HG03045 (cell line): ENCODE measurements around the gene NMD3.
"Not testable (repeated sequence)": the region's sequence is repeated elsewhere in the genome, so short reads cannot be mapped to it uniquely, and the experiment has no call there.

Source experiments
- ATAC-seq: cut with Tn5 transposase; IDR thresholded peaks from one replicate; pipeline ENCODE4 v1.9.1; 2021; ENCODE audit warnings: mild to moderate bottlenecking, moderate library complexity; ENCODE audit not compliant: unreplicated experiment

Gene NMD3

DNA sequence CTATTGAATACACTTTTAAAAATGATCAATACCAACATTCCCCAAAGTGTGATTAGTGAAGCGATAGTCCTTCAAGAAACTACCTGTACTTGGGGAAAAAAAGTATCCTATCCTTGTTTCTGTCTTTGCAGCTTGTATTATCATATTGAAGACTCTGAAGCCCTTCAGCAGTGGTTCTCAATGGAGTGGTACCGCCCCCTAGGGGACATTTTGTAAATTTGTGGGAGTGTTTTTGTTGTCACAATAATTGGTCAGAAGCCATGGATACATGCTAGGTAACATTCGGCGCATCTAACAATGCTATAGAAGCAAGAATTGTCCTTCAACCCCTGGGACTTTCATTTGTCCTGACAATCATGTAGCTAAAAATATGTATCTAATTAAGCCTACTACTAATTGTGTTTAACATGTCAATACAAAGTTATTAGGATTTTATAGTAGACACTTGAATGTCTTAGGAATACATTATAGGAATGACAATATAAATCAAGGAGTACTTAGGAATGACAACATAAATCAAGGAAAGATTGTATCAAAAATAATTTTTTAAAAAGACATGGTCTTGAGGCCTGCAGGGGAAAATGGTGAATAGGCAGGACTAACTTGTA, 53.7 kb downstream of the NMD3 start:
- ATAC-seq = no peak

DNA sequence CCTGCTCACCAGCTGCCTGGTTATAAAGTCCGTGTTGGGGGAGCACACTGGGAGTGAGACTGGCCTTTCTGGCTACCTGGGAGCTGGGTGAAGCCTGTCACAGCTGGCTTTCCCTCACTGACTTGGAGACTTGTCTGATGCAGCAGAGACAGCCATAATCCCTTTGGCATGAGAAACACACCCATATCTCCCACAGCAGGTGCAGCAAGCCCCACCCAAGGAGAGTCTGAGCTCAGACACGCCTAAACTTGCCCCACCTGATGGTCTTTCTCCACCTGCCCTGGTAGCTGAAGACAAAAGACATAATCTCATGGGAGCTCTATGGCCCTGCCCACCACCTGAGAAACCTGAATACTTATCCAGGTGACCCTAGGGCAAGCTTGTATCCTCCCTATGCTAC, 54.8 kb downstream of the NMD3 start:
- ATAC-seq = no peak

DNA sequence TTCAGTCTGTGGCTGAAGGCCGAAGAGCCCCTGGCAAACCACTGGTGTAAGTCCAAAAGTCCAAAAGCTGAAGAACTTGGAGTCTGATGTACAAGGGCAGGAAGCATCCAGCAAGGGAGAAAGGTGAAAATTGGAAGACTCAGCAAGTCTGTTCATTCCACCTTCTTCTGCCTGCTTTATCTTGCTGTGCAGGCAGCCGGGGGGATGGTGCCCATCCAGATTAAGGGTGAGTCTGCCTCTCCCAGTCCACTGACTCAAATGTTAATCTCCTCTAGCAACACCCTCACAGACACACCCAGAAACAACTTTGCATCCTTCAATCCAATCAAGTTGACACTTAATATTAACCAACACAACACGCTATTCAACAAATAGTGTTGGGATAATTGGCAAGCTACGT, 61.3 kb downstream of the NMD3 start:
- ATAC-seq = not testable (repeated sequence)

DNA sequence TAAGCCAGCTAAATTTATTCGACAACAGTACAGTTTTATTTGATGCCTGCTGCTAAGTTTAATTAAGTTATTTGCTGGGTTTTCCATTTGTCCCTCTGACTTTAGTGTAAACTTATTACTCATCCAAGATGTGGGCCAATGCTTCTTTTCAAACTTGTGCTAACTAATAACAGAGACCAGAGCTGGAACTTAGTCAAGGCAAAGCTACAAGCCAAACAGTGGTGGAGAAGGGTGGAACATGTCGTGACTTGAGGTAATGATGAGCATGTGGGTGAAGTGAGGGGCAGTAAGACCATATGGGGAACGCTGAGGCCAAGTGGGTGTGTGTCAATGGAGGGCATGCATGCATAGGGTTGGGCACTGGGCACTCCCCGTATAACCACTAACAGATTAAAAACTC, 63.9 kb downstream of the NMD3 start:
- ATAC-seq = no peak

DNA sequence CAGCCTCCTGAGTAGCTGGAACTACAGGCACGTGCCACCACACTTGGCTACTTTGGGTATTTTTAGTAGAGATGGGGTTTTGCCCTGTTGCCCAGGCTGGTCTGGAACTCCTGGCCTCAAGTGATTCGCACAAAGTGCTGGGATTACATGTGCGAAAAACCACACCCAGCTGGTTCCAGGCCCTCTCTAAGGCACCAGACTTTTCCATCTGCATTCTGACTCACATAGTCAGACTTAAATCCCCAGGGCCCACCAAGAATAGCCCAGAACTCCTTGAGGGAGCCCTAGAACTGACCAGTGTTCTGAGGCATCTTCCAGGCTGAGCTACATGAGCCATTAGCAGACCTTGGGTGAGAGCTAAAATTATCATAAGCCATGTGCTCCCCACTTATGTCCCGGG, 68.1 kb downstream of the NMD3 start:
- no peak for ATAC-seq

DNA sequence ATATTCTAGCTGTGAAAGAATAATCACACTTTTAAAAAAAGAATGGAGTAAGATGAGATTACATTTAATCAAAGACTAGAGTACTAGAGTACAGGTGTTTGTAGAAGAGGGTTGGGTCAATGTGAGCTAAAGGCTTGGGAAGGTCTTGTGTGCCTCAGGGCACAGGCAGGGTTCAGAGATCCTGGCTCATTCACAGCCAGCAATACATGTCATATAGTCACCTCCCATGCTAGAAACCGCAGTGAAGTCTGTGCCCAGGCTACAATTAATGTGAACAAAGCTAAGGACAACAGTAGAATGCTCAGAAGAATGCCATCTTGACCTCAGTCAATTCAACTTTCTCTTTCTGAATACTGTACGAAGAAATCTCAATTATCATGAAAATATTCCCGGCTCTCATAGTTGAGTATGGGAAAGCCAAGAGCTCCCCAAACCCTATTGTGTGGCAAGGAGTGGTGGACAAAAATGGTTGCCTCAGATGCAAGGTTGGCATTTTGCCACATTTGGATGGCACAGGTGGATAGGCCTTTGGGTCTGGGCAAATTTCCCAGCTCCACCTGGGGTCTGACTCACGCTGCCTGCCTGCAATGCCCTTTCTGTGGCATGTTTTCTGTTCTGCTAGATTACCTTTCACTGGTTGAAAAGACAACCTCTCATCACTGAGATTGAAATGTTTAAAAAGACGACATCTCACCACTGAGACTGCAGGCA, 70.2 kb downstream of the NMD3 start:
- ATAC-seq = no peak

DNA sequence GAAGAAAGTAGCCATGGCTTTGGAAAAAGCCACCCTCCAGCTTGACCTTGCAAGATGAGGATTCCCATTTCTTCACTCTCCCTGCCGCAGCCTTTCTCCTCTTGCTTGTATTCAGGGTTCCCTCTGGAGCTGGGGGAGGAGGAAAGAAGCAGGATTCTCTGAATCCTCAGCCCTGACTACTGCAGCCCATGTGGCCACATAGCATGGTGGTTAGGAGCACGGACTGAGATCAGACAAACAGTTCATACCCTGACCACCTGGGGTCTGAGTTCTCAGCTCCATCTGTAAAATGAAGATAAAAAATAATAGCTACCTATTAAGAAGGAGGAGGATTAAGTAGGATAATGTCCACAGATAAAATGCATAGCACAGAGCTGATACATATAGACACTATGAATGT, 72.3 kb downstream of the NMD3 start:
- no peak for ATAC-seq

DNA sequence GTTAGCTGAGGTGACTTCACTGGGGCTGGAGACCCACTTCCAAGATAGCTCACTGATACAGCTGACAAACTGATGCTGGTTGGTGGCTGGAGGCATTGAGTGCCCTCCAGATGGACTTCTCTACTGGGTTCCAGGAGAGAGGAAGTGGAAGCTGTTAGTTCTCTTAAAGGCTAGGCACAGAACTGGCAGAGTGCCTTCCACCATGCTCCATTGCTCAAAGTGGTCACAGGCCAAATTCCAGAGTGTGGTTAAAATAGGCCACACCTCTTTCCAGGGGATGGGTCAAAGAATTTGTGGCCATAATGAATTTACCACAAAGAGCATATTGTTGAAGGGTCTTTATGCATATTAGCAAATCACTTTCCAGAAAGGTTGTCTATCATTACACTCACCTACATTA, 74.2 kb downstream of the NMD3 start:
- ATAC-seq = no peak

DNA sequence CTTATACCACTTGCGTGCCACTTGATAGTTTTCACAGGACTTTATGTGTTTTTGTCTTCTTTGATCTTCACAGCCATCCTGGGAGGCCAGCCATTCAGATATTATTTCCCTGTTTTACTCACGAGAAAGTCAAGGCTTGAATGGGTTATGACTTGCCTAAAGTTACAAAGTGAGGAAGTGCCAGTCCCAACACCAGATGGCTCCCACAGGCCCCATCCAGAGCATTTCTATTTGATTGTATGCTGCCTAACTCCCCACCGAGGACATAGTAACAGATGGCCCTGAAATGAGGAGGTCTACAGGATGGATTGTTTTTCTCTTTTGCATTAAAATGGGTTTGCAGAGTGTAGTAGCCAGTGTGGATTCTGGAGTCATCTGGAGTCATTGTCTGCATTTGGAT, 75.7 kb downstream of the NMD3 start:
- ATAC-seq = no peak
